HEK293 (cell line): ENCODE data around the gene METTL15.
A peak's percentile ranks its signal among the peaks of the same experiment; 100 is the strongest.

Experiments
- CTCF ChIA-PET: fragments of 350-600 bp; formaldehyde crosslinking; extraction: SDS; loops from one replicate; lab custom pipeline; 2021; ENCODE audit warnings: antibody characterized with exemption; lab: Yijun Ruan, JAX
- POLR2A ChIA-PET: fragments of 300-600 bp; formaldehyde crosslinking; extraction: SDS; loops from one replicate; lab custom pipeline; 2020; ENCODE audit warnings: antibody characterized with exemption, inconsistent platforms; lab: Yijun Ruan, JAX
- H3K27ac ChIP-seq: fragments of 200-500 bp; sonication (Bioruptor generic); 2 replicates; pipeline ENCODE4 v1.5.1; 2014; ENCODE audit warnings: low read depth, low read length, control low read depth, inconsistent platforms; ENCODE audit errors: extremely low read depth
- H3K36me3 ChIP-seq, 2 experiments: fragments of 200-500 bp in 1 of 2; sonication (Bioruptor generic) in 1 of 2; 1 replicate in 1 of 2; 2 replicates in 1 of 2; pipeline ENCODE4 v1.5.1; 2014 to 2017; ENCODE audit warnings: inconsistent platforms in 2 of 2, low read length in 2 of 2; ENCODE audit not compliant: control insufficient read depth in 2 of 2, insufficient read depth in 1 of 2
- H3K4me1 ChIP-seq: fragments of 200-500 bp; sonication (Bioruptor generic); 2 replicates; pipeline ENCODE4 v1.5.1; 2014; ENCODE audit warnings: mild to moderate bottlenecking, low read length, inconsistent platforms; ENCODE audit not compliant: control insufficient read depth, insufficient read depth
- H3K4me3 ChIP-seq: 2 replicates; pipeline ENCODE4 v1.5.1; 2011; ENCODE audit warnings: low read depth, mild to moderate bottlenecking, control low read depth, low read length, moderate library complexity
- H3K9me3 ChIP-seq: fragments of 200-500 bp; sonication (Bioruptor generic); 2 replicates; pipeline ENCODE4 v1.5.1; 2014; ENCODE audit warnings: low read depth, low read length, inconsistent platforms; ENCODE audit not compliant: control insufficient read depth, insufficient read depth
- CTCF ChIP-seq: fragments of 450-650 bp; formaldehyde crosslinking; IDR thresholded peaks from 2 replicates; pipeline ENCODE4 v1.5.1; 2016; ENCODE audit warnings: missing biosample characterization, missing genetic modification characterization
- FEZF1 ChIP-seq: fragments of 450-650 bp; formaldehyde crosslinking; IDR thresholded peaks from 2 replicates; pipeline ENCODE4 v1.5.1; 2016; ENCODE audit warnings: missing biosample characterization, missing genetic modification characterization
- GLI2 ChIP-seq: fragments of 450-650 bp; formaldehyde crosslinking; IDR thresholded peaks from 2 replicates; pipeline ENCODE4; 2017; ENCODE audit warnings: missing biosample characterization, missing genetic modification characterization, low read depth, borderline replicate concordance
- GLI4 ChIP-seq: fragments of 450-650 bp; formaldehyde crosslinking; IDR thresholded peaks from 2 replicates; pipeline ENCODE4 v1.5.1; 2016; ENCODE audit warnings: missing biosample characterization, missing genetic modification characterization
- HOXC10 ChIP-seq: sonication (generic); formaldehyde crosslinking; IDR thresholded peaks from 2 replicates; pipeline ENCODE4 v1.8.1; 2023; ENCODE audit warnings: mild to moderate bottlenecking, missing genetic modification reagents
- KLF10 ChIP-seq: fragments of 450-650 bp; IDR thresholded peaks from 2 replicates; pipeline ENCODE4 v1.5.1; 2018; ENCODE audit warnings: missing biosample characterization, mild to moderate bottlenecking, missing genetic modification characterization
- KLF17 ChIP-seq: fragments of 450-650 bp; formaldehyde crosslinking; IDR thresholded peaks from 2 replicates; pipeline ENCODE4 v1.5.1; 2016; ENCODE audit warnings: missing biosample characterization, missing genetic modification characterization
- KLF7 ChIP-seq: fragments of 450-650 bp; formaldehyde crosslinking; IDR thresholded peaks from 2 replicates; pipeline ENCODE4 v1.5.1; 2016; ENCODE audit warnings: missing biosample characterization, missing genetic modification characterization, borderline replicate concordance
- PRDM1 ChIP-seq: fragments of 450-650 bp; formaldehyde crosslinking; IDR thresholded peaks from 2 replicates; pipeline ENCODE4; 2016; ENCODE audit warnings: missing biosample characterization, missing genetic modification characterization
- REPIN1 ChIP-seq: fragments of 450-650 bp; formaldehyde crosslinking; IDR thresholded peaks from 2 replicates; pipeline ENCODE4 v1.5.1; 2017; ENCODE audit warnings: missing biosample characterization, missing genetic modification characterization, low read depth
- ZFP37 ChIP-seq: fragments of 450-650 bp; formaldehyde crosslinking; IDR thresholded peaks from 2 replicates; pipeline ENCODE4 v1.5.1; 2016; ENCODE audit warnings: missing biosample characterization, missing genetic modification characterization
- ZNF132 ChIP-seq: fragments of 450-650 bp; formaldehyde crosslinking; IDR thresholded peaks from 2 replicates; pipeline ENCODE4 v1.5.1; 2017; ENCODE audit warnings: missing biosample characterization, missing genetic modification characterization, borderline replicate concordance
- ZNF133 ChIP-seq: fragments of 450-650 bp; formaldehyde crosslinking; IDR thresholded peaks from 2 replicates; pipeline ENCODE4 v1.5.1; 2016; ENCODE audit warnings: missing biosample characterization, missing genetic modification characterization
- ZNF155 ChIP-seq: fragments of 450-650 bp; formaldehyde crosslinking; IDR thresholded peaks from 2 replicates; pipeline ENCODE4 v1.5.1; 2016; ENCODE audit warnings: missing biosample characterization, missing genetic modification characterization
- ZNF157 ChIP-seq: fragments of 450-650 bp; formaldehyde crosslinking; IDR thresholded peaks from 2 replicates; pipeline ENCODE4 v1.5.1; 2016; ENCODE audit warnings: missing biosample characterization, missing genetic modification characterization
- ZNF184 ChIP-seq: fragments of 450-650 bp; IDR thresholded peaks from 2 replicates; pipeline ENCODE4 v1.5.1; 2018; ENCODE audit warnings: missing biosample characterization, mild to moderate bottlenecking, missing genetic modification characterization
- ZNF239 ChIP-seq: fragments of 450-650 bp; formaldehyde crosslinking; IDR thresholded peaks from 2 replicates; pipeline ENCODE4 v1.5.1; 2016; ENCODE audit warnings: missing biosample characterization, missing genetic modification characterization
- ZNF248 ChIP-seq: fragments of 450-650 bp; formaldehyde crosslinking; IDR thresholded peaks from 2 replicates; pipeline ENCODE4 v1.5.1; 2017; ENCODE audit warnings: missing biosample characterization, missing genetic modification characterization
- ZNF280C ChIP-seq: fragments of 450-650 bp; formaldehyde crosslinking; IDR thresholded peaks from 2 replicates; pipeline ENCODE4 v1.5.1; 2016; ENCODE audit warnings: missing biosample characterization, missing genetic modification characterization
- ZNF302 ChIP-seq: fragments of 450-650 bp; formaldehyde crosslinking; IDR thresholded peaks from 2 replicates; pipeline ENCODE4 v1.5.1; 2016; ENCODE audit warnings: missing biosample characterization, missing genetic modification characterization, low read depth
- ZNF514 ChIP-seq: fragments of 450-650 bp; formaldehyde crosslinking; IDR thresholded peaks from 2 replicates; pipeline ENCODE4 v1.5.1; 2016; ENCODE audit warnings: missing biosample characterization, missing genetic modification characterization
- ZNF529 ChIP-seq: fragments of 450-650 bp; formaldehyde crosslinking; IDR thresholded peaks from 2 replicates; pipeline ENCODE4 v1.5.1; 2017; ENCODE audit warnings: missing genetic modification characterization, missing biosample characterization; ENCODE audit not compliant: insufficient replicate concordance
- ZNF555 ChIP-seq: fragments of 450-650 bp; formaldehyde crosslinking; conservative IDR thresholded peaks from 2 replicates; pipeline ENCODE4 v1.5.1; 2017; ENCODE audit warnings: missing biosample characterization, mild to moderate bottlenecking, missing genetic modification characterization, inconsistent platforms
- ZNF600 ChIP-seq: fragments of 450-650 bp; formaldehyde crosslinking; IDR thresholded peaks from 2 replicates; pipeline ENCODE4 v1.5.1; 2016; ENCODE audit warnings: missing biosample characterization, missing genetic modification characterization
- ZNF670 ChIP-seq: fragments of 450-650 bp; formaldehyde crosslinking; IDR thresholded peaks from 2 replicates; pipeline ENCODE4 v1.5.1; 2016; ENCODE audit warnings: missing biosample characterization, missing genetic modification characterization, low read depth
- ZSCAN23 ChIP-seq: fragments of 450-650 bp; formaldehyde crosslinking; IDR thresholded peaks from 2 replicates; pipeline ENCODE4 v1.5.1; 2016; ENCODE audit warnings: missing biosample characterization, missing genetic modification characterization
- TF ChIP-seq, protein P1 (sequence below): fragments of 450-650 bp; formaldehyde crosslinking; IDR thresholded peaks from 2 replicates; pipeline ENCODE4 v1.5.1; 2017; ENCODE audit warnings: missing biosample characterization, mild to moderate bottlenecking, missing genetic modification characterization, moderate library complexity
- TF ChIP-seq, protein P2 (sequence below): fragments of 450-650 bp; IDR thresholded peaks from 2 replicates; pipeline ENCODE4 v1.5.1; 2018; ENCODE audit warnings: missing biosample characterization, missing genetic modification characterization
- TF ChIP-seq, protein P3 (sequence below): fragments of 450-650 bp; formaldehyde crosslinking; IDR thresholded peaks from 2 replicates; pipeline ENCODE4 v1.5.1; 2016; ENCODE audit warnings: missing biosample characterization, missing genetic modification characterization, borderline replicate concordance

Gene METTL15

GRCh38 chr11:28110108-28110820 is 2.1 kb downstream of the METTL15 start (continued):
- peak; percentile 55; the same call in 1 of the 2 replicates for TF ChIP-seq KLF17
- TF ChIP-seq PRDM1 = 0 out of 2 replicates have a peak, but pooled peaks have one; percentile 49
- no peak for TF ChIP-seq ZNF239 (tag by site-specific recombination)
- TF ChIP-seq ZNF155 (tag by site-specific recombination) = no peak
- no peak for TF ChIP-seq ZNF132
- TF ChIP-seq, protein P1, sequence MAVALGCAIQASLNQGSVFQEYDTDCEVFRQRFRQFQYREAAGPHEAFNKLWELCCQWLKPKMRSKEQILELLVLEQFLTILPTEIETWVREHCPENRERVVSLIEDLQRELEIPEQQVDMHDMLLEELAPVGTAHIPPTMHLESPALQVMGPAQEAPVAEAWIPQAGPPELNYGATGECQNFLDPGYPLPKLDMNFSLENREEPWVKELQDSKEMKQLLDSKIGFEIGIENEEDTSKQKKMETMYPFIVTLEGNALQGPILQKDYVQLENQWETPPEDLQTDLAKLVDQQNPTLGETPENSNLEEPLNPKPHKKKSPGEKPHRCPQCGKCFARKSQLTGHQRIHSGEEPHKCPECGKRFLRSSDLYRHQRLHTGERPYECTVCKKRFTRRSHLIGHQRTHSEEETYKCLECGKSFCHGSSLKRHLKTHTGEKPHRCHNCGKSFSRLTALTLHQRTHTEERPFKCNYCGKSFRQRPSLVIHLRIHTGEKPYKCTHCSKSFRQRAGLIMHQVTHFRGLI (tag by site-specific recombination) = no peak
- no peak for TF ChIP-seq ZNF184
- peak; percentile 72; the same call in 1 of the 2 replicates for TF ChIP-seq KLF10
- peak; percentile 65; the same call in 1 of the 2 replicates for TF ChIP-seq KLF7 (tag by site-specific recombination)
- TF ChIP-seq GLI4 = peak; percentile 86; the same call in 1 of the 2 replicates
- TF ChIP-seq ZNF600 (tag by site-specific recombination) = no peak
- TF ChIP-seq FEZF1 = no peak; the same call in 1 of the 2 replicates
- no peak for TF ChIP-seq ZNF302 (tag by site-specific recombination)

- H3K36me3 ChIP-seq = peaks cover 3 to 24% of the 10 kb centered on the region in 2 experiments; a peak in 2 of 3 replicates
- ChIA-PET POLR2A (no interaction called here), CTCF (interaction anchor here (1.0 kb wide), 1 partner anchor 411 kb away, joined by 3 read pairs; no protein-coding TSS in a partner anchor)
- H3K4me3 ChIP-seq = peak overlapping the region; percentile 79
- H3K4me1 ChIP-seq = no peaks in the 10 kb centered on the region
- no peak overlapping the region for H3K27ac ChIP-seq
- H3K9me3 ChIP-seq = no peaks in the 10 kb centered on the region
- TF ChIP-seq ZNF302 (tag by site-specific recombination) (no peak), ZNF529 (no peak), HOXC10 (CRISPR knock-in tag) (no peak), REPIN1 (no peak), ZNF555 (tag by site-specific recombination) (no peak), ZNF514 (no peak), ZNF280C (tag by site-specific recombination) (no peak), ZNF133 (tag by site-specific recombination) (no peak), ZNF248 (tag by site-specific recombination) (no peak), CTCF (tag by site-specific recombination) (no peak), ZNF157 (tag by site-specific recombination) (no peak), ZFP37 (tag by site-specific recombination) (no peak), GLI2 (tag by site-specific recombination) (no peak), ZSCAN23 (tag by site-specific recombination) (no peak), ZNF670 (tag by site-specific recombination) (no peak)
- TF ChIP-seq, protein P2, sequence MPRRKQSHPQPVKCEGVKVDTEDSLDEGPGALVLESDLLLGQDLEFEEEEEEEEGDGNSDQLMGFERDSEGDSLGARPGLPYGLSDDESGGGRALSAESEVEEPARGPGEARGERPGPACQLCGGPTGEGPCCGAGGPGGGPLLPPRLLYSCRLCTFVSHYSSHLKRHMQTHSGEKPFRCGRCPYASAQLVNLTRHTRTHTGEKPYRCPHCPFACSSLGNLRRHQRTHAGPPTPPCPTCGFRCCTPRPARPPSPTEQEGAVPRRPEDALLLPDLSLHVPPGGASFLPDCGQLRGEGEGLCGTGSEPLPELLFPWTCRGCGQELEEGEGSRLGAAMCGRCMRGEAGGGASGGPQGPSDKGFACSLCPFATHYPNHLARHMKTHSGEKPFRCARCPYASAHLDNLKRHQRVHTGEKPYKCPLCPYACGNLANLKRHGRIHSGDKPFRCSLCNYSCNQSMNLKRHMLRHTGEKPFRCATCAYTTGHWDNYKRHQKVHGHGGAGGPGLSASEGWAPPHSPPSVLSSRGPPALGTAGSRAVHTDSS (tag by site-specific recombination) = no peak
- TF ChIP-seq, protein P3, sequence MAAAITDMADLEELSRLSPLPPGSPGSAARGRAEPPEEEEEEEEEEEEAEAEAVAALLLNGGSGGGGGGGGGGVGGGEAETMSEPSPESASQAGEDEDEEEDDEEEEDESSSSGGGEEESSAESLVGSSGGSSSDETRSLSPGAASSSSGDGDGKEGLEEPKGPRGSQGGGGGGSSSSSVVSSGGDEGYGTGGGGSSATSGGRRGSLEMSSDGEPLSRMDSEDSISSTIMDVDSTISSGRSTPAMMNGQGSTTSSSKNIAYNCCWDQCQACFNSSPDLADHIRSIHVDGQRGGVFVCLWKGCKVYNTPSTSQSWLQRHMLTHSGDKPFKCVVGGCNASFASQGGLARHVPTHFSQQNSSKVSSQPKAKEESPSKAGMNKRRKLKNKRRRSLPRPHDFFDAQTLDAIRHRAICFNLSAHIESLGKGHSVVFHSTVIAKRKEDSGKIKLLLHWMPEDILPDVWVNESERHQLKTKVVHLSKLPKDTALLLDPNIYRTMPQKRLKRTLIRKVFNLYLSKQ (tag by site-specific recombination) = no peak
These were observed 2.6 kb downstream of the METTL15 start for GRCh38 chr11:28110821-28111200.
